ENCODE data around the gene KCTD14.

DNA sequence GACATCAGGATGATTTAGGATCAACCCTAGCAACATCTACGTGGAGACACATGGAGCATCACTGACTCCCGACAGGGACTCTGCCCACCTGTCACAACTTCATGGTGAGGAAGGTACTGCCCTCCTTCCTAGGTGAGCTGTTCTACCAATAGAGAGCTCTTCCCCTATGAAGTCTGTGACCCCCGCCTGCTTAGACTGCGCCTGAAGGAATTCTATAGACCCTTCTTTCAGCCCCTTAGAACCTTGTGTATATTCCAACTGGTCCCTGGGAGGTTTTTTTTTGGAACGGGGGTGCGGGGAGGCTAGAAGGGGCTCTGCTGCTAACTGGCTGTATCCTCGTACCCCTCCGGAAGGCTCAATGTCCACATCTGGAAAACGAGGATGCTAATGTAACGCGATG is 29.2 kb downstream of the KCTD14 start:
- TF ChIP-seq, protein P1, sequence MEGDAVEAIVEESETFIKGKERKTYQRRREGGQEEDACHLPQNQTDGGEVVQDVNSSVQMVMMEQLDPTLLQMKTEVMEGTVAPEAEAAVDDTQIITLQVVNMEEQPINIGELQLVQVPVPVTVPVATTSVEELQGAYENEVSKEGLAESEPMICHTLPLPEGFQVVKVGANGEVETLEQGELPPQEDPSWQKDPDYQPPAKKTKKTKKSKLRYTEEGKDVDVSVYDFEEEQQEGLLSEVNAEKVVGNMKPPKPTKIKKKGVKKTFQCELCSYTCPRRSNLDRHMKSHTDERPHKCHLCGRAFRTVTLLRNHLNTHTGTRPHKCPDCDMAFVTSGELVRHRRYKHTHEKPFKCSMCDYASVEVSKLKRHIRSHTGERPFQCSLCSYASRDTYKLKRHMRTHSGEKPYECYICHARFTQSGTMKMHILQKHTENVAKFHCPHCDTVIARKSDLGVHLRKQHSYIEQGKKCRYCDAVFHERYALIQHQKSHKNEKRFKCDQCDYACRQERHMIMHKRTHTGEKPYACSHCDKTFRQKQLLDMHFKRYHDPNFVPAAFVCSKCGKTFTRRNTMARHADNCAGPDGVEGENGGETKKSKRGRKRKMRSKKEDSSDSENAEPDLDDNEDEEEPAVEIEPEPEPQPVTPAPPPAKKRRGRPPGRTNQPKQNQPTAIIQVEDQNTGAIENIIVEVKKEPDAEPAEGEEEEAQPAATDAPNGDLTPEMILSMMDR (conservative IDR thresholded peaks at IDR 0.05; ENCODE audit: low read length) = no peak
- TF ChIP-seq EZH2phosphoT487 (IDR thresholded peaks at IDR 0.05; ENCODE audit: borderline replicate concordance, low read depth, low read length) = no peak

Measured in OCI-LY7 (cell line).